Uterus (tissue), 4 donors: Measurements from ENCODE around the gene PDCD7. TPM values are rescaled to one million over a fixed set of nuclear protein-coding genes. Genes with fewer than 3 reads are reported as not detected.
"Not testable (repeated sequence)": the region's sequence is repeated elsewhere in the genome, so short reads cannot be mapped to it uniquely, and the experiment has no call there.

Experiments used
- DNase-seq, 2 donors: peaks; one replicate each; pipeline ENCODE4 v3.0.0-alpha.2; 2019 to 2020
- H3K27ac ChIP-seq, 2 donors: fragments of 200-600 bp; sonication (generic); 1 replicate in 1 of 2; 2 replicates in 1 of 2; pipeline ENCODE4 v1.5.1; 2016 to 2018
- H3K27me3 ChIP-seq, 2 donors: fragments of 200-600 bp; sonication (generic); one replicate each; pipeline ENCODE4 v1.5.1; 2018 to 2019; ENCODE audit warnings: control low read depth in 1 of 2
- H3K36me3 ChIP-seq, 2 donors: fragments of 200-600 bp; sonication (generic); one replicate each; pipeline ENCODE4 v1.5.1; 2019; ENCODE audit warnings: control low read depth in 1 of 2
- H3K4me1 ChIP-seq, 2 donors: fragments of 200-600 bp; sonication (generic); one replicate each; pipeline ENCODE4 v1.5.1; 2018 to 2019; ENCODE audit warnings: control low read depth in 1 of 2
- H3K4me3 ChIP-seq, 2 donors: fragments of 200-600 bp; sonication (generic); 1 replicate in 1 of 2; 2 replicates in 1 of 2; pipeline ENCODE4 v1.5.1; 2018 to 2019; ENCODE audit warnings: mild to moderate bottlenecking in 1 of 2
- H3K9me3 ChIP-seq, 2 donors: fragments of 200-600 bp; sonication (generic); one replicate each; pipeline ENCODE4 v1.5.1; 2019; ENCODE audit warnings: control low read depth in 1 of 2
- CTCF ChIP-seq, 4 experiments: fragments of 200-600 bp in 2 of 4; fragments of 450-650 bp in 2 of 4; sonication (generic) in 2 of 4; IDR thresholded peaks; one replicate each; pipeline ENCODE4 v1.5.1; 2016 to 2019; ENCODE audit warnings: antibody characterized with exemption in 4 of 4, mild to moderate bottlenecking in 2 of 4, moderate library complexity in 1 of 4
- POLR2A ChIP-seq, 2 donors: fragments of 450-650 bp; IDR thresholded peaks; one replicate each; pipeline ENCODE4 v1.6.1; 2016; ENCODE audit warnings: antibody characterized with exemption in 2 of 2, mild to moderate bottlenecking in 1 of 2, moderate library complexity in 1 of 2
- intact Hi-C: fragments of 100-400 bp; cut with DNase I; formaldehyde crosslinking; loops from one replicate; pipeline ENCODE4 v1.15.1; 2023; ENCODE audit warnings: low total_unique reads
- total RNA-seq, 4 donors: library from RNA; depleted of rRNA in 3 of 4; stranded (reverse); fragments of >200 nt in 3 of 4; gene quantifications; one replicate each; pipeline versions ENCODE4 v1.1.0 to v1.2.4, GENCODE V29; 2014 to 2023
- donor health status: DM: yes; HTN: yes; CAD: no.

The PDCD7 gene
- total RNA-seq, 4 donors from 2014 or later, result 14.7 to 34.5 (median 26.6) TPM

- DNase-seq, result no peak
- intact Hi-C loops, result loop anchor here (5.0 kb wide), 1 partner anchor 51 kb away; no protein-coding TSS in a partner anchor
- no peaks in the 10 kb centered on the region for H3K36me3 ChIP-seq
Measured at GRCh38 chr15:65102912-65103311, 30.7 kb downstream of the PDCD7 start.

GRCh38 chr15:65101891-65102708 is 31.5 kb downstream of the PDCD7 start:
- no peak for DNase-seq
- H3K9me3 ChIP-seq, result no peaks in the 10 kb centered on the region
- H3K4me3 ChIP-seq, result no peak overlapping the region
- intact Hi-C loops, result loop anchor here (5.0 kb wide), 1 partner anchor 50 kb away; no protein-coding TSS in a partner anchor
- H3K27ac ChIP-seq, result no peak overlapping the region
- TF ChIP-seq POLR2A (IDR thresholded peaks at IDR 0.05) (no peak), CTCF (IDR thresholded peaks at IDR 0.05) (no peak)
- H3K36me3 ChIP-seq, result no peaks in the 10 kb centered on the region
- no peaks in the 10 kb centered on the region for H3K27me3 ChIP-seq
- H3K4me1 ChIP-seq, result no peaks in the 10 kb centered on the region

More at GRCh38 chr15:65102912-65103311, 30.7 kb downstream of the PDCD7 start:
- no peaks in the 10 kb centered on the region for H3K4me1 ChIP-seq
- H3K27ac ChIP-seq, result no peak overlapping the region
- TF ChIP-seq POLR2A (IDR thresholded peaks at IDR 0.05) (no peak), CTCF (IDR thresholded peaks at IDR 0.05) (no peak)
- H3K4me3 ChIP-seq, result no peak overlapping the region
- no peaks in the 10 kb centered on the region for H3K27me3 ChIP-seq
- no peaks in the 10 kb centered on the region for H3K9me3 ChIP-seq

- Histone ChIP-seq H3K27ac (no peak overlapping the region), H3K4me1 (no peaks in the 10 kb centered on the region), H3K36me3 (no peaks in the 10 kb centered on the region), H3K27me3 (no peaks in the 10 kb centered on the region), H3K4me3 (no peak overlapping the region), H3K9me3 (no peaks in the 10 kb centered on the region)
- TF ChIP-seq POLR2A (IDR thresholded peaks at IDR 0.05) (no peak), CTCF (IDR thresholded peaks at IDR 0.05) (peak; percentile 65 to 77 (median 69))
- intact Hi-C loops, result loop anchor here (5.0 kb wide), 1 partner anchor 49 kb away; no protein-coding TSS in a partner anchor
- peak; percentile 75 to 79 for DNase-seq
Measured at GRCh38 chr15:65101411-65101890, 32.2 kb downstream of the PDCD7 start.

- intact Hi-C loops, result loop anchor here (5.0 kb wide), 1 partner anchor 48 kb away; no protein-coding TSS in a partner anchor
- DNase-seq, result no peak
- no peaks in the 10 kb centered on the region for H3K27me3 ChIP-seq
- no peaks in the 10 kb centered on the region for H3K36me3 ChIP-seq
- no peak overlapping the region for H3K27ac ChIP-seq
- no peaks in the 10 kb centered on the region for H3K4me1 ChIP-seq
- H3K9me3 ChIP-seq, result no peaks in the 10 kb centered on the region
- H3K4me3 ChIP-seq, result no peak overlapping the region
- no peak for TF ChIP-seq POLR2A (IDR thresholded peaks at IDR 0.05)
- no peak for TF ChIP-seq CTCF (IDR thresholded peaks at IDR 0.05)
Measured at GRCh38 chr15:65100442-65100841, 33.2 kb downstream of the PDCD7 start.

- H3K4me3 ChIP-seq, H3K27ac ChIP-seq, H3K9me3 ChIP-seq, H3K4me1 ChIP-seq, H3K36me3 ChIP-seq, H3K27me3 ChIP-seq, DNase-seq: not testable (repeated sequence)
- intact Hi-C loops, result loop anchor here (5.0 kb wide), 1 partner anchor 48 kb away; no protein-coding TSS in a partner anchor
Measured at GRCh38 chr15:65099801-65100200, 33.8 kb downstream of the PDCD7 start.
